Measurements from ENCODE around the gene THAP5. TPM values are rescaled to one million over a fixed set of nuclear protein-coding genes. Genes with fewer than 3 reads are reported as not detected.

The THAP5 gene, protein sequence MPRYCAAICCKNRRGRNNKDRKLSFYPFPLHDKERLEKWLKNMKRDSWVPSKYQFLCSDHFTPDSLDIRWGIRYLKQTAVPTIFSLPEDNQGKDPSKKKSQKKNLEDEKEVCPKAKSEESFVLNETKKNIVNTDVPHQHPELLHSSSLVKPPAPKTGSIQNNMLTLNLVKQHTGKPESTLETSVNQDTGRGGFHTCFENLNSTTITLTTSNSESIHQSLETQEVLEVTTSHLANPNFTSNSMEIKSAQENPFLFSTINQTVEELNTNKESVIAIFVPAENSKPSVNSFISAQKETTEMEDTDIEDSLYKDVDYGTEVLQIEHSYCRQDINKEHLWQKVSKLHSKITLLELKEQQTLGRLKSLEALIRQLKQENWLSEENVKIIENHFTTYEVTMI
- total RNA-seq, result 10 to 100 TPM; 12.8 to 27.2 (median 19.8) TPM

DNA sequence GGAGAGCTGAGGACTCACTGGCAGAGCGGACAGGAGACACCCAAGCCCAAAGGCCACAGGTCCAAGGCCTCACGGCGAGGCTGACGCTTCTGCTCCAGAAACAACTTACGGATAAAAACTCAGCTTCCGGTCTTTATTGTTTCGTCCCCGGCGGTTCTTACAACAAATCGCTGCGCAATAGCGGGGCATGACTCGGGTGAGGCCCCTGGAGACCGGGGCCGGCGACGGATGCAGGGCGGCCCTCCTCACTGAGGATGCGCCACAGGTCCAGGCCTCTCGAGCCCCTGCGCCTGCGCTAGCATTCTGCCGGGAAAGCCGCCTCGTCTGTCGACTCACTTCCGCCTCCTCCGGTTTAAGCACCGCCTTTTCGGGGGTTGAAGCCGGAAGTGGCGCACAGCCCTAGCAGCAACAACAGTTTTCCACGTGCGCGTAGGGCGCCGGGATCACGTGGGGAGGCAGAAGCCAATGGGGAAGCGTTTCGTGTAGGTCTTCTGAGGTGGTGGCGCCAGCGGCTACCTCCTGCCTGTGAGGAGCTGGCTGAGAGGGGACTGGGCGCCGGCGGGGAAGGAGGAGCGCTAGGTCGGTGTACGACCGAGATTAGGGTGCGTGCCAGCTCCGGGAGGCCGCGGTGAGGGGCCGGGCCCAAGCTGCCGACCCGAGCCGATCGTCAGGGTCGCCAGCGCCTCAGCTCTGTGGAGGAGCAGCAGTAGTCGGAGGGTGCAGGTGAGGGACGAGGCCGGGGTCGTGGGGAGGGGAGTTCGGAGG lies at the start of gene THAP5, which contains the start of gene DNAJB9:
Gene THAP5 (minus strand): TSS at position 326 of the 765 bp plus-strand sequence. CDS start 137 bp downstream, at position 189.
Gene DNAJB9 (plus strand): TSS at position 494 of the 765 bp plus-strand sequence. CDS start 1,853 bp downstream, outside the sequence.
- H3K4me3 ChIP-seq, result peak within 1 kb of the TSS; percentile 93
- peak; percentile 100 for DNase-seq (ENCODE audit: low spot score in 2 of 2)
- H3K27ac ChIP-seq, result peak within 1 kb of the TSS; percentile 99
- no peaks in the 10 kb centered on the region for H3K9me3 ChIP-seq
- H3K27me3 ChIP-seq, result no peaks in the 10 kb centered on the region
- TF ChIP-seq EP300 (IDR thresholded peaks at IDR 0.05), result no peak
- peak; percentile 81 to 96 (median 86) for TF ChIP-seq POLR2AphosphoS5 (IDR thresholded peaks at IDR 0.05)
- TF ChIP-seq POLR2A (IDR thresholded peaks at IDR 0.05), result peak; percentile 27 to 92
- TF ChIP-seq, protein P1, sequence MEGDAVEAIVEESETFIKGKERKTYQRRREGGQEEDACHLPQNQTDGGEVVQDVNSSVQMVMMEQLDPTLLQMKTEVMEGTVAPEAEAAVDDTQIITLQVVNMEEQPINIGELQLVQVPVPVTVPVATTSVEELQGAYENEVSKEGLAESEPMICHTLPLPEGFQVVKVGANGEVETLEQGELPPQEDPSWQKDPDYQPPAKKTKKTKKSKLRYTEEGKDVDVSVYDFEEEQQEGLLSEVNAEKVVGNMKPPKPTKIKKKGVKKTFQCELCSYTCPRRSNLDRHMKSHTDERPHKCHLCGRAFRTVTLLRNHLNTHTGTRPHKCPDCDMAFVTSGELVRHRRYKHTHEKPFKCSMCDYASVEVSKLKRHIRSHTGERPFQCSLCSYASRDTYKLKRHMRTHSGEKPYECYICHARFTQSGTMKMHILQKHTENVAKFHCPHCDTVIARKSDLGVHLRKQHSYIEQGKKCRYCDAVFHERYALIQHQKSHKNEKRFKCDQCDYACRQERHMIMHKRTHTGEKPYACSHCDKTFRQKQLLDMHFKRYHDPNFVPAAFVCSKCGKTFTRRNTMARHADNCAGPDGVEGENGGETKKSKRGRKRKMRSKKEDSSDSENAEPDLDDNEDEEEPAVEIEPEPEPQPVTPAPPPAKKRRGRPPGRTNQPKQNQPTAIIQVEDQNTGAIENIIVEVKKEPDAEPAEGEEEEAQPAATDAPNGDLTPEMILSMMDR (IDR thresholded peaks at IDR 0.05), result no peak
- WGBS, result 1% methylated on average over 20 of the region's 65 CpGs
- H3K4me1 ChIP-seq, result peaks cover 25% of the 10 kb centered on the region
- H3K36me3 ChIP-seq, result peaks cover 14% of the 10 kb centered on the region

DNA sequence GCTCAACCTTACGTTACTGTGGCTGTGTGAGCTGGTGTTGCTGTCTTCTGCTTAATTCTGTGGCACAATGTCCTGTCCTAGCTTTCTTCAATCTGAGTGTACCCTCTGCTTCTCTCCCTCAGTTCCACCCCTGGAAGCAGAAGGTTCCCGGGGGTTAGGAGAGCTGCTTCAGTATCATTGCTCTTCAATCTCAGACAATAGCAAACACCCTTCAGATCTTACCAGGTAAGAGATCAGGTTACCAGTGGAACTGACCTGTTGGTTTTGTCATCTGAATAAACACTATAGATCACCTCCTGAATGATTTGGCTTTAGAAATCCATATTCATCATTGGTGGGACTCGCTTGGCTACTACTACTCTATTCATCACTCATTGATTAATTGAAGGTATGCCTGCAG lies 48.5 kb upstream of the THAP5 start:
- no peak overlapping the region for H3K27ac ChIP-seq
- TF ChIP-seq, protein P1 (IDR thresholded peaks at IDR 0.05), result no peak
- no peak for TF ChIP-seq POLR2AphosphoS5 (IDR thresholded peaks at IDR 0.05)
- no peak for TF ChIP-seq POLR2A (IDR thresholded peaks at IDR 0.05)
- no peak for TF ChIP-seq EP300 (IDR thresholded peaks at IDR 0.05)
- WGBS, result 84% methylated on average over 3 of the region's 3 CpGs
- no peak overlapping the region for H3K4me3 ChIP-seq
- H3K27me3 ChIP-seq, result no peaks in the 10 kb centered on the region
- H3K36me3 ChIP-seq, result no peaks in the 10 kb centered on the region
- DNase-seq (ENCODE audit: low spot score in 2 of 2), result no peak
- no peaks in the 10 kb centered on the region for H3K9me3 ChIP-seq
- H3K4me1 ChIP-seq, result no peaks in the 10 kb centered on the region

DNA sequence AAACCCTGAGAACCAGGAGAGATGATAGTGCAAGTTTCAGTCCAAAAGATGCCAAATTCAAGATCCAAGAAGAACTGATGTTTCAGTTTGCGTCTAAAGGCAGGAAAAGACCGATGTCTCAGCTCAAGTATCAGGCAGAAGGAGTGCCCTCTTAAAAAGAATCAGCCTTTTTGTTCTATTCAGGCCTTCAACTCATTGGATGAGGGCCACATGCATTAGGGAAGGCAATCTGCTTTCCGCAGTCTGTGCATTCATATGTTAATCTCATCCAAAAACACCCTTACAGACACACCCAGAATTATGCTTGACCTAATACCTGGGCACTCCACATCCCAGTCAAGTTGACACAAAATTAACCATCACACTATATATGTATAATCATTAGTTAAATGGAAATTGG lies 45.4 kb upstream of the THAP5 start:
- Histone ChIP-seq H3K27me3 (no peaks in the 10 kb centered on the region), H3K9me3 (no peaks in the 10 kb centered on the region), H3K36me3 (no peaks in the 10 kb centered on the region), H3K4me1 (no peaks in the 10 kb centered on the region), H3K4me3 (no peak overlapping the region), H3K27ac (no peak overlapping the region)
- DNase-seq (ENCODE audit: low spot score in 2 of 2), result no peak
- WGBS, result 90% methylated on average over 3 of the region's 3 CpGs
- TF ChIP-seq EP300 (IDR thresholded peaks at IDR 0.05), result no peak
- no peak for TF ChIP-seq POLR2AphosphoS5 (IDR thresholded peaks at IDR 0.05)
- TF ChIP-seq, protein P1 (IDR thresholded peaks at IDR 0.05), result no peak
- no peak for TF ChIP-seq POLR2A (IDR thresholded peaks at IDR 0.05)

DNA sequence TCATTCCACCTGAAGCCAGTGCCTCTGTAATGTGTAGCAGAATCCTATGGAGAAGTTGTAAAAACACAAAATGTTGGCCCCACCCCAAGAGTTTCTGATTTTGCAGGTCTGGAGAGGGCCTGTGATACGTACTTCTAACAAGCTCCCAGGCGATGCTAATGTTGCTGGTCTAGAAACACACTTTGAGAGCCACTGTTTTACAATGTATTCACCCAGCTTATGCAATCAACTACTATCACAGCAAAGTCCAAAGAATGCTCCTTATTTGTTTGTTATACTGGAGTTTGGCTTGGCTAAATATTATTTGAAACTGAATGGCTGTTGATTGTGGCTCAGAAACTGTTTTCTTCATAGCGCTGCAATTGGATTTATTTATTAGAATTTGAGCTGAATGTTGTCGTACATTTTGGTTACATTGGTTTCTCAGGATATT lies 44.5 kb upstream of the THAP5 start:
- Histone ChIP-seq H3K27me3 (no peaks in the 10 kb centered on the region), H3K4me3 (no peak overlapping the region), H3K27ac (no peak overlapping the region), H3K36me3 (no peaks in the 10 kb centered on the region), H3K4me1 (no peaks in the 10 kb centered on the region), H3K9me3 (no peaks in the 10 kb centered on the region)
- no peak for DNase-seq (ENCODE audit: low spot score in 2 of 2)
- WGBS, result 94% methylated on average over 4 of the region's 4 CpGs
- TF ChIP-seq POLR2A (IDR thresholded peaks at IDR 0.05) (no peak), POLR2AphosphoS5 (IDR thresholded peaks at IDR 0.05) (no peak), EP300 (IDR thresholded peaks at IDR 0.05) (no peak)
- TF ChIP-seq, protein P1 (IDR thresholded peaks at IDR 0.05), result no peak
